HG02763 (cell line): ENCODE measurements around the gene ELAVL4.

ENCODE experiments used
- ATAC-seq: cut with Tn5 transposase; IDR thresholded peaks from one replicate; pipeline ENCODE4 v1.9.1; 2021; ENCODE audit warnings: mild to moderate bottlenecking, moderate library complexity; ENCODE audit not compliant: unreplicated experiment

The ELAVL4 gene

GRCh38 chr1:50246869-50247268 is 138.1 kb downstream of the ELAVL4 start:
- ATAC-seq: no peak

GRCh38 chr1:50251702-50252101 is 143.0 kb downstream of the ELAVL4 start:
- peak; percentile 77 for ATAC-seq

GRCh38 chr1:50252196-50252595 is 143.5 kb downstream of the ELAVL4 start:
- no peak for ATAC-seq
